IPS-18c (cell line): ENCODE measurements around the gene MAX.

Source experiments
- H3K4me3 ChIP-seq: 2 replicates; pipeline ENCODE4 v1.7.0; 2013; ENCODE audit warnings: low read depth, mild to moderate bottlenecking, low read length, moderate library complexity; ENCODE audit not compliant: insufficient read depth
- H3K9me3 ChIP-seq: one replicate; pipeline ENCODE4 v1.6.1; 2013; ENCODE audit warnings: mild to moderate bottlenecking, low read length, moderate library complexity; ENCODE audit not compliant: control insufficient read depth, insufficient read depth

The MAX gene, protein sequence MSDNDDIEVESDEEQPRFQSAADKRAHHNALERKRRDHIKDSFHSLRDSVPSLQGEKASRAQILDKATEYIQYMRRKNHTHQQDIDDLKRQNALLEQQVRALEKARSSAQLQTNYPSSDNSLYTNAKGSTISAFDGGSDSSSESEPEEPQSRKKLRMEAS

GRCh38 chr14:65102441-65103149, at the start of gene MAX:
MAX (minus strand) TSS chr14:65102517; CDS start chr14:65102339, 178 bp downstream.
- H3K9me3 ChIP-seq: no peaks in the 10 kb centered on the region
- peak within 1 kb of the TSS; percentile 87 for H3K4me3 ChIP-seq

- Histone ChIP-seq H3K9me3 (no peaks in the 10 kb centered on the region), H3K4me3 (no peak overlapping the region)
Measured at GRCh38 chr14:65151609-65151956, 49.3 kb upstream of the MAX start.

GRCh38 chr14:65150898-65151608, 48.7 kb upstream of the MAX start:
- H3K4me3 ChIP-seq: no peak overlapping the region
- no peaks in the 10 kb centered on the region for H3K9me3 ChIP-seq

DNA sequence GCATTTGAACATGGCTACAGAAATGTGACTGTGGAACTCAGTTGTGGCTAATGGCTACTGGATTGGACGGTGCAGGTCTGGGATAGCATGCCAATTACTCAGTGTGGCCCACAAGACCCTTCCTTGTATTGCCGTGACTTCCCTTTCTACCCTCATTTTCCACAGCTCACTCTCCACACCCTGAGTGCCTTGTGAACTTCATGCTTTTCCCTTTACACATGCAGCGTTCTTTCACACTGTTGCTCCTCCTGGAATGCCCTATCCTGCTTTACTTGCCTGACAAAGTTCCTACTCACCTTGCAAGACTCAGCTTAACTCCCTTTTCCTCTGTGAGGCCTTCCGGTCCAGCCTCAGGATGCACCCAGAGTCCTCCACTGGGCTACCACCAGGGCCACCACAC, 46.8 kb upstream of the MAX start:
- H3K9me3 ChIP-seq: no peaks in the 10 kb centered on the region
- H3K4me3 ChIP-seq: no peak overlapping the region

DNA sequence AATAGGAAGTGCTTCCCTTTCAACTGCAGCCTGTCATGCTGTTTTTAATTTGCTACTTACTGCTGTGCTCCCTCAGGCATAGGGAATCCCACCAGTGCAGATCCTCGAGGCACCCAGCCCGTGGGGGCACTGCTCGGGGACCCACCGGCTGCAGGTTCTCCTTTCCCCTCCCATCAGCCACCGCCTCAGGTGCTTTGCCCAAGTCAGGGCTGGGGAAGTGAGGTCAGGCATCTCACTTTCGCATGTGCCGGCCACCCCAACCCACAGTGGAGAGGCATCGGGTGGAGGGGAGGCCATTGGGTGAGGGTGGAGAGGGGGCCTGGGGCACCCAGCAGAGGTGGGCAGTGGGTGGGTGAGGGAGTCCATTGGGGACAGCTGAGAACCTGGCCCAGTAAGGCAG, 41.9 kb upstream of the MAX start:
- Histone ChIP-seq H3K4me3 (no peak overlapping the region), H3K9me3 (no peaks in the 10 kb centered on the region)

GRCh38 chr14:65142914-65143625, 40.8 kb upstream of the MAX start:
- H3K9me3 ChIP-seq: no peaks in the 10 kb centered on the region
- no peak overlapping the region for H3K4me3 ChIP-seq

GRCh38 chr14:65142429-65142828, 40.1 kb upstream of the MAX start:
- H3K9me3 ChIP-seq: no peaks in the 10 kb centered on the region
- H3K4me3 ChIP-seq: no peak overlapping the region

DNA sequence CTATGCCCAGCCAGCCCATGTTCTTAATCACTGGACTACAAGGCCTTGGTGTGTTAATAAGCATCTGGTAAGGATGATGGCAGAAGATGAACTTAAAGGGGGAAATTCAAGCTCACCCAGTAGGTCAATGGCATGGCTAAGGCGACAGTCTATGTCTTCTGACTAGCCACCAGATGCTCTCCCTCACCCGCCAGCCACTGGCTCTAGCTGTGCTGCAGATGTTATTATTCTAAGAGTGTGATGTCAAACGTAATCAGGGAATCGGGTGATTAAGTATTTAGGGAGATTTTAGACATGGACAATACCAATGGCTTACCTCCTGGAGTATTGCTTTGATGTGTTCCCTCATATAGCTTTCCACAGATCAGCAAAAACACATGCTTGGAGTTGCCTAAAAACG, 39.2 kb upstream of the MAX start:
- Histone ChIP-seq H3K9me3 (no peaks in the 10 kb centered on the region), H3K4me3 (no peak overlapping the region)

DNA sequence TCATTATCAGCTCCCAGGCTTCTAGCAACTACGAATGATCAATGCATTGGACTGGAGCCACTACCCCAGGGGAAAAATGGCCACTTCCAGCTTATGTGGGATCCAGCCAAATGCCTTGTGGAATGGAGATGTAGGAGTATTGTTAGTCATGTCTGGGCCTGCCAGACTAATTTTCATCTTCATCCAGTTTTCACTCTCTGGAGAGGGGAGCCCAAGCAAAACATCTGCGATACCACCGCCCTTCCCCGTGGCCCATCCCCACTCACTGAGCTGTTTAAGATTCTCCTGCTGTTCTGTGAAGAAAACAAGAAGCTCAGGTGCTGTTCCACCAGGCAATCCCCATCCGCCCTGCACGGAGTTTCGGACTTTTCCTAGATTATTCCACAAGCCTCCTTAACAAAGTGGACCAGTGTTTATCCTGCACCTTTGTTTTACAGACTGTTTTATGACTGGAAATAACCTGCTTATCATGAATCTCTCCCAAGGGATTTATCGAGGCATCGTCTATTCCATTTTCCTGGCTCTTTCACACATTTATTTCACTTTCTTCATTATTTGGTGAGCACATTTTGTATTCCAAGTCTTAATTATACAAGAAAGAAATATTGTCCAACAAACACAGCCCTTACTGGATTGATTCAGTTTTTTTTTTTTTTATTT, 35.5 kb upstream of the MAX start:
- Histone ChIP-seq H3K4me3 (no peak overlapping the region), H3K9me3 (no peaks in the 10 kb centered on the region)

DNA sequence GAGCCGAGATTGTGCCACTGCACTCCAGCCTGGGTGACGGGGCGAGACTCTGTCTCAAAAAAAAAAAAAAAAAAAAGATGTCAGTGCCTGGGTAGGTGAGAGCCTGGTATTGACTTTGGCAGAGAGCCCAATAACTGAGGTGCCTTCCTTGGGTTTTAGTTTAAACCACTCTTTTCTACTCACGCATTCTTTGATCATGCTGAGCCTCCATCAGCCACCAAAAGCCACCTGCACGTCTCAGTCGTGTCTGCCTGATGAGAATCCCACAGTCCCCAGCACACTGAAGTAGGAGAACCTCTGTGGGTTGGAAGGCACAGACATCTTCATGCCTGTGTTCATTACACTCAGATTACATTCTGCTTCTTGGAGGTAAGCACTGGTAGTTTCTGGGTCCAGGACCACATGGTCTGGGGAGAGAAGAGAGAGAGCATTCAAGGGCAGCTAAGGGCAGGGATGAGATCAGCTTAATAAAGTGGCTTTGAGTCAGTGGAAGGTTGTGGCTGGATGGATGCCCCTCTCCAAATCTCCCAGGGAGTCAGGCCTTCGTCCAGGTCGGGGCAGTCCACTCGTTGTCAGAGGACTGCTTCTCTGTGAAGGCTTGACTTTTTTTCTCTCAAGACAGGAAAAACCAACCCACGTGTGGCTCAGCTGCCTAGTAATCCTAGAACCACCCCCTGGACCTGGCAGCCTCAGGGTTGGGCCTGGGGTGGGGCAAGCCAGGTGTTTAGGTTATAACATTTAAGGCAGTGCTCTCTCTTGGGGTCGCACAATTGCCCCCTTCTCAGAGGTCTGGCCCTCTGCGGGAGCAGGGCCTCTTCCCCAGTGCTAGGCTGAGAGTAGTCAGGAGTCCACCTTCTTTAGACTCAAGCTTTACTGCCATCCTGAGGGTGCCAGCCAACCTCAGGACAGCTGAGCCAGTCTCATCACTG, 32.6 kb upstream of the MAX start:
- Histone ChIP-seq H3K4me3 (no peak overlapping the region), H3K9me3 (no peaks in the 10 kb centered on the region)

- H3K4me3 ChIP-seq: no peak overlapping the region
- no peaks in the 10 kb centered on the region for H3K9me3 ChIP-seq
Measured at GRCh38 chr14:65132855-65133254, 30.5 kb upstream of the MAX start.

- no peaks in the 10 kb centered on the region for H3K9me3 ChIP-seq
- H3K4me3 ChIP-seq: no peak overlapping the region
Measured at GRCh38 chr14:65131301-65131701, 29.0 kb upstream of the MAX start.

GRCh38 chr14:65128096-65128495, 25.8 kb upstream of the MAX start:
- no peaks in the 10 kb centered on the region for H3K9me3 ChIP-seq

GRCh38 chr14:65117769-65118745, 15.7 kb upstream of the MAX start:
- Histone ChIP-seq H3K9me3 (no peaks in the 10 kb centered on the region), H3K4me3 (no peak overlapping the region)

More at GRCh38 chr14:65128096-65128495, 25.8 kb upstream of the MAX start:
- no peak overlapping the region for H3K4me3 ChIP-seq

DNA sequence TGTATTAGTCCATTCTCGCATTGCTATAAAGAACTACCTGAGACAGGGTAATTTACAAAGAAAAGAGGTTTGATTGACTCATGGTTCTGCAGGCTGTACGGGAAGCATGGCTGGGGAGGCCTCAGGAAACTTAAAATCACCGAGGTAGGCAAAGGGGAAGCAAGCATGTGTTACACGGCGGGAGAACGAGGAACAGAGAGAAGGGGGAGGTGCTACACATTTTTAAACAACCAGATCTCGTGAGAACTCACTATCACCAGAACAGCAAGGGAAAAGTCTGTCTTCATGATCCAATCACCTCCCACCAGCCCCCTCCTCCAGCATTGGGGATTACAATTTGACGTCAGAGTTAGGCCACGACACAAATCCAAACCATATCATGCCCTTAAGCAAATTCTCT, 13.3 kb upstream of the MAX start:
- Histone ChIP-seq H3K4me3 (no peak overlapping the region), H3K9me3 (no peaks in the 10 kb centered on the region)
